ENCODE measurements around the gene FAR1.

DNA sequence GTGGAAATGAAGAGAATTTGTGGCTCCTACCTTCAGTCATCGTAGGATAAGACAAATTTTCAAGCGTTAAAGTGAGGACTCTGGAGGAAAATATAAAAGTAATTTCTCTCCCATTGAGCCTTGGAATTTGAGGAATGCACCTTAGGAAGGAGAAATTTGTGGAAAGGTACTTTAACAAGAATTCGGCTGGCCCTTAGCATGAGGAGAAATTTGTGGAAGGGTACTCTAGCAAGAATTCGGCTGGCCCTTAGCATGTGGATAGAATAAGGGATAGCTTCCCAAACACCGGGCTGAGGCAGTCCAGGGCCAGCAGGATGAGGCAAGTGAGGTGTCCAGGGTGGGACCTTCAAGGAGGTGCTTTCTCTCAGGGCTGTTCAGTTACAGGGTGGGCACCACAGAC, 33.2 kb upstream of the FAR1 start:
- TF ChIP-seq, protein P1, sequence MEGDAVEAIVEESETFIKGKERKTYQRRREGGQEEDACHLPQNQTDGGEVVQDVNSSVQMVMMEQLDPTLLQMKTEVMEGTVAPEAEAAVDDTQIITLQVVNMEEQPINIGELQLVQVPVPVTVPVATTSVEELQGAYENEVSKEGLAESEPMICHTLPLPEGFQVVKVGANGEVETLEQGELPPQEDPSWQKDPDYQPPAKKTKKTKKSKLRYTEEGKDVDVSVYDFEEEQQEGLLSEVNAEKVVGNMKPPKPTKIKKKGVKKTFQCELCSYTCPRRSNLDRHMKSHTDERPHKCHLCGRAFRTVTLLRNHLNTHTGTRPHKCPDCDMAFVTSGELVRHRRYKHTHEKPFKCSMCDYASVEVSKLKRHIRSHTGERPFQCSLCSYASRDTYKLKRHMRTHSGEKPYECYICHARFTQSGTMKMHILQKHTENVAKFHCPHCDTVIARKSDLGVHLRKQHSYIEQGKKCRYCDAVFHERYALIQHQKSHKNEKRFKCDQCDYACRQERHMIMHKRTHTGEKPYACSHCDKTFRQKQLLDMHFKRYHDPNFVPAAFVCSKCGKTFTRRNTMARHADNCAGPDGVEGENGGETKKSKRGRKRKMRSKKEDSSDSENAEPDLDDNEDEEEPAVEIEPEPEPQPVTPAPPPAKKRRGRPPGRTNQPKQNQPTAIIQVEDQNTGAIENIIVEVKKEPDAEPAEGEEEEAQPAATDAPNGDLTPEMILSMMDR (IDR thresholded peaks at IDR 0.05; ENCODE audit: low read depth, low read length, poor library complexity, severe bottlenecking), result no peak
- no peak for TF ChIP-seq EZH2phosphoT487 (IDR thresholded peaks at IDR 0.05; ENCODE audit: borderline replicate concordance, low read length)
